K562 (cell line): ENCODE data around the gene TMEM184A. TPM values are rescaled to one million over a fixed set of nuclear protein-coding genes. Genes with fewer than 3 reads are reported as not detected.

ENCODE experiments used
- ARID1B ChIP-seq: fragments of 450-650 bp; IDR thresholded peaks from 2 replicates; pipeline ENCODE4 v1.6.1; 2016; ENCODE audit warnings: antibody characterized with exemption, mild to moderate bottlenecking, inconsistent platforms
- BDP1 ChIP-seq: IDR thresholded peaks from 3 replicates; pipeline ENCODE4 v1.6.1; 2011; ENCODE audit not compliant: insufficient read length, insufficient read depth
- BRD4 ChIP-seq: fragments of 200-600 bp; sonication (generic); IDR thresholded peaks from 2 replicates; pipeline ENCODE4 v1.6.1; 2017; ENCODE audit warnings: inconsistent platforms
- DDX20 ChIP-seq: fragments of 450-650 bp; IDR thresholded peaks from 2 replicates; pipeline ENCODE4 v1.6.1; 2016; ENCODE audit warnings: missing genetic modification characterization, low read depth, mild to moderate bottlenecking, missing compliant biosample characterization, moderate library complexity
- DMBX1 ChIP-seq: fragments of 250-450 bp; sonication (Bioruptor Pico); IDR thresholded peaks from 2 replicates; pipeline ENCODE4 v1.8.0; 2022; ENCODE audit warnings: inconsistent platforms, mild to moderate bottlenecking, moderate library complexity, borderline replicate concordance
- HEY1 ChIP-seq: fragments of 250-450 bp; sonication (Bioruptor Pico); IDR thresholded peaks from 2 replicates; pipeline ENCODE4 v1.5.0; 2020; ENCODE audit warnings: mild to moderate bottlenecking, moderate library complexity, borderline replicate concordance
- KLF10 ChIP-seq: fragments of 250-450 bp; sonication (Bioruptor Pico); IDR thresholded peaks from 2 replicates; pipeline ENCODE4 v1.6.1; 2021; ENCODE audit warnings: matching md5 sums
- PHB ChIP-seq: fragments of 250-450 bp; sonication (Bioruptor Pico); IDR thresholded peaks from 2 replicates; pipeline ENCODE4 v1.5.0; 2021
- POLR3G ChIP-seq: IDR thresholded peaks from 2 replicates; pipeline ENCODE4 v1.6.1; 2011; ENCODE audit not compliant: insufficient read length, insufficient replicate concordance; ENCODE audit errors: extremely low read depth
- PTRF ChIP-seq: fragments of 450-650 bp; IDR thresholded peaks from 2 replicates; pipeline ENCODE4 v1.6.1; 2016; ENCODE audit warnings: mild to moderate bottlenecking, missing genetic modification characterization, missing compliant biosample characterization
- SMAD1 ChIP-seq: fragments of 150-350 bp; IDR thresholded peaks from 2 replicates; pipeline ENCODE4 v1.6.1; 2014; ENCODE audit warnings: low read length, low read depth; ENCODE audit not compliant: partially characterized antibody
- SNIP1 ChIP-seq: fragments of 450-650 bp; IDR thresholded peaks from 2 replicates; pipeline ENCODE4 v1.7.1; 2017; ENCODE audit warnings: low read depth, mild to moderate bottlenecking
- SRSF1 ChIP-seq: fragments of 200-400 bp; formaldehyde crosslinking; IDR thresholded peaks from 2 replicates; pipeline ENCODE4 v1.6.1; 2017; ENCODE audit warnings: mild to moderate bottlenecking, low read depth, low read length, moderate library complexity
- ZBTB8A ChIP-seq: fragments of 450-650 bp; IDR thresholded peaks from 2 replicates; pipeline ENCODE4 v1.6.1; 2018; ENCODE audit warnings: mild to moderate bottlenecking, moderate library complexity; ENCODE audit not compliant: partially characterized antibody
- ZFP36 ChIP-seq: fragments of 150-350 bp; IDR thresholded peaks from 2 replicates; pipeline ENCODE4 v1.6.1; 2018; ENCODE audit warnings: low read length, low read depth; ENCODE audit not compliant: partially characterized antibody
- ZNF212 ChIP-seq: fragments of 450-650 bp; formaldehyde crosslinking; IDR thresholded peaks from 2 replicates; pipeline ENCODE4 v1.4.0; 2020; ENCODE audit warnings: mild to moderate bottlenecking
- polyA plus RNA-seq, 8 experiments: library from polyadenylated mRNA; depleted of rRNA in 4 of 8; stranded (reverse) in 5 of 8; unstranded in 3 of 8; fragments of >200 nt; fragmentation: Nextera tagmentation in 2 of 8; fragmentation: Illumina TruSeq in 1 of 8; extraction: Ambion mirVana in 2 of 8; extraction: Trizol in 1 of 8; gene quantifications; 2 replicates each; pipeline versions ENCODE4 v1.2.1 to v1.2.3, GENCODE V29; 2011 to 2014; ENCODE audit warnings: inconsistent platforms in 1 of 8, missing spikeins in 1 of 8
- total RNA-seq, 7 experiments: library from RNA; depleted of rRNA in 6 of 7; stranded (reverse); fragments of >200 nt in 6 of 7; fragmentation: Illumina TruSeq in 2 of 7; extraction: Trizol in 2 of 7; gene quantifications; 2 replicates each; pipeline versions ENCODE4 v1.2.1 to v1.2.3, GENCODE V29; 2011 to 2021; ENCODE audit warnings: low replicate concordance in 1 of 7
- TF ChIP-seq, protein P1 (sequence below): fragments of 450-650 bp; IDR thresholded peaks from 2 replicates; pipeline ENCODE4 v1.6.1; 2016; ENCODE audit warnings: mild to moderate bottlenecking
- TF ChIP-seq, protein P2 (sequence below): sonication (generic); formaldehyde crosslinking; IDR thresholded peaks from 2 replicates; pipeline ENCODE4 v1.8.0; 2023; ENCODE audit warnings: missing genetic modification reagents, mild to moderate bottlenecking, borderline replicate concordance
- TF ChIP-seq, protein P3 (sequence below): fragments of 450-650 bp; IDR thresholded peaks from 2 replicates; pipeline ENCODE4 v1.7.0; 2016; ENCODE audit warnings: borderline replicate concordance

Gene TMEM184A
- total and polyA plus RNA-seq, 9 of the 15 experiments (the other 6 are each of a cell fraction or from before 2014, with no cell fraction given), result 0.10 to 0.18 (median 0.11) TPM; not detected in 6

DNA sequence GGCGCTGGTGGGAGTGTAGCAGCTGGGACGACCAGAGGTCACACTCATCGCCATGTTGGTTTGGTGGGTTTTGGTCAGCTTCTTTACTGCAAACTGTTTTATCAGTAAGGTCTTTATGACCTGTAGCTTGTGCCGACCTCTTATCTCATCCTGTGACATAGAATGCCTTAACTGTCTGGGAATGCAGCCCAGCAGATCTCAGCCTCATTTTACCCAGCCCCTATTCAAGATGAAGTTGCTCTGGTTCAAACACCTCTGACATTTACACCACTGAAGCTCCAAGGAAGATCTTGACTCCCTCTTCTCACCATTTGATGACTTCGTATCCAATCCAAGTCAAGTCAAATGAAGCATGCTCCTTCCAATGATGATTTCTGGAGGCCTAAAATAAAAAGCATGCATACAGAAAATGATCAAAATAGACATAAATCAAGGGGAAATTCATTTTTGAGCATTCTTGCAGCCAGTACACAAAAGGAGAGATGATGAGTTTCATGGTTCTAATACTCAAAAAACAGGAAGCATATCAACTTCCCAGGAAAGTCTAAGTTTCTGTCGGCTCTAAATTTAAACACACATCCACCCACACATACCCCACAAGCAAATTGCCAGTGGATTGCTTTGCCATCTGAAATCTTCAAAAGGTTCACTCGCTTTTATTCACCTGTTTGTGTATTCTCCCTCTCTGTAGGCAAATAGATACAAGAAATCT lies 16.3 kb upstream of the TMEM184A start (continued):
- TF ChIP-seq DMBX1, result peak; percentile 79
- TF ChIP-seq ZFP36, result peak; percentile 50
- TF ChIP-seq PTRF (tag), result 0 out of 2 replicates have a peak, but pooled peaks have one; percentile 35
- no peak for TF ChIP-seq ZBTB8A
- no peak for TF ChIP-seq SMAD1
- no peak for TF ChIP-seq BDP1
- no peak for TF ChIP-seq ARID1B
- TF ChIP-seq, protein P1, sequence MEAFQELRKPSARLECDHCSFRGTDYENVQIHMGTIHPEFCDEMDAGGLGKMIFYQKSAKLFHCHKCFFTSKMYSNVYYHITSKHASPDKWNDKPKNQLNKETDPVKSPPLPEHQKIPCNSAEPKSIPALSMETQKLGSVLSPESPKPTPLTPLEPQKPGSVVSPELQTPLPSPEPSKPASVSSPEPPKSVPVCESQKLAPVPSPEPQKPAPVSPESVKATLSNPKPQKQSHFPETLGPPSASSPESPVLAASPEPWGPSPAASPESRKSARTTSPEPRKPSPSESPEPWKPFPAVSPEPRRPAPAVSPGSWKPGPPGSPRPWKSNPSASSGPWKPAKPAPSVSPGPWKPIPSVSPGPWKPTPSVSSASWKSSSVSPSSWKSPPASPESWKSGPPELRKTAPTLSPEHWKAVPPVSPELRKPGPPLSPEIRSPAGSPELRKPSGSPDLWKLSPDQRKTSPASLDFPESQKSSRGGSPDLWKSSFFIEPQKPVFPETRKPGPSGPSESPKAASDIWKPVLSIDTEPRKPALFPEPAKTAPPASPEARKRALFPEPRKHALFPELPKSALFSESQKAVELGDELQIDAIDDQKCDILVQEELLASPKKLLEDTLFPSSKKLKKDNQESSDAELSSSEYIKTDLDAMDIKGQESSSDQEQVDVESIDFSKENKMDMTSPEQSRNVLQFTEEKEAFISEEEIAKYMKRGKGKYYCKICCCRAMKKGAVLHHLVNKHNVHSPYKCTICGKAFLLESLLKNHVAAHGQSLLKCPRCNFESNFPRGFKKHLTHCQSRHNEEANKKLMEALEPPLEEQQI, result no peak
- TF ChIP-seq, protein P2, sequence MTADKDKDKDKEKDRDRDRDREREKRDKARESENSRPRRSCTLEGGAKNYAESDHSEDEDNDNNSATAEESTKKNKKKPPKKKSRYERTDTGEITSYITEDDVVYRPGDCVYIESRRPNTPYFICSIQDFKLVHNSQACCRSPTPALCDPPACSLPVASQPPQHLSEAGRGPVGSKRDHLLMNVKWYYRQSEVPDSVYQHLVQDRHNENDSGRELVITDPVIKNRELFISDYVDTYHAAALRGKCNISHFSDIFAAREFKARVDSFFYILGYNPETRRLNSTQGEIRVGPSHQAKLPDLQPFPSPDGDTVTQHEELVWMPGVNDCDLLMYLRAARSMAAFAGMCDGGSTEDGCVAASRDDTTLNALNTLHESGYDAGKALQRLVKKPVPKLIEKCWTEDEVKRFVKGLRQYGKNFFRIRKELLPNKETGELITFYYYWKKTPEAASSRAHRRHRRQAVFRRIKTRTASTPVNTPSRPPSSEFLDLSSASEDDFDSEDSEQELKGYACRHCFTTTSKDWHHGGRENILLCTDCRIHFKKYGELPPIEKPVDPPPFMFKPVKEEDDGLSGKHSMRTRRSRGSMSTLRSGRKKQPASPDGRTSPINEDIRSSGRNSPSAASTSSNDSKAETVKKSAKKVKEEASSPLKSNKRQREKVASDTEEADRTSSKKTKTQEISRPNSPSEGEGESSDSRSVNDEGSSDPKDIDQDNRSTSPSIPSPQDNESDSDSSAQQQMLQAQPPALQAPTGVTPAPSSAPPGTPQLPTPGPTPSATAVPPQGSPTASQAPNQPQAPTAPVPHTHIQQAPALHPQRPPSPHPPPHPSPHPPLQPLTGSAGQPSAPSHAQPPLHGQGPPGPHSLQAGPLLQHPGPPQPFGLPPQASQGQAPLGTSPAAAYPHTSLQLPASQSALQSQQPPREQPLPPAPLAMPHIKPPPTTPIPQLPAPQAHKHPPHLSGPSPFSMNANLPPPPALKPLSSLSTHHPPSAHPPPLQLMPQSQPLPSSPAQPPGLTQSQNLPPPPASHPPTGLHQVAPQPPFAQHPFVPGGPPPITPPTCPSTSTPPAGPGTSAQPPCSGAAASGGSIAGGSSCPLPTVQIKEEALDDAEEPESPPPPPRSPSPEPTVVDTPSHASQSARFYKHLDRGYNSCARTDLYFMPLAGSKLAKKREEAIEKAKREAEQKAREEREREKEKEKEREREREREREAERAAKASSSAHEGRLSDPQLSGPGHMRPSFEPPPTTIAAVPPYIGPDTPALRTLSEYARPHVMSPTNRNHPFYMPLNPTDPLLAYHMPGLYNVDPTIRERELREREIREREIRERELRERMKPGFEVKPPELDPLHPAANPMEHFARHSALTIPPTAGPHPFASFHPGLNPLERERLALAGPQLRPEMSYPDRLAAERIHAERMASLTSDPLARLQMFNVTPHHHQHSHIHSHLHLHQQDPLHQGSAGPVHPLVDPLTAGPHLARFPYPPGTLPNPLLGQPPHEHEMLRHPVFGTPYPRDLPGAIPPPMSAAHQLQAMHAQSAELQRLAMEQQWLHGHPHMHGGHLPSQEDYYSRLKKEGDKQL (CRISPR knock-in tag), result no peak
- TF ChIP-seq DDX20 (tag), result 0 out of 2 replicates have a peak, but pooled peaks have one; percentile 23
- TF ChIP-seq SRSF1, result no peak
- TF ChIP-seq SNIP1, result no peak
- TF ChIP-seq HEY1 (CRISPR knock-in tag), result 0 out of 2 replicates have a peak, but pooled peaks have one; percentile 56
- TF ChIP-seq, protein P3, sequence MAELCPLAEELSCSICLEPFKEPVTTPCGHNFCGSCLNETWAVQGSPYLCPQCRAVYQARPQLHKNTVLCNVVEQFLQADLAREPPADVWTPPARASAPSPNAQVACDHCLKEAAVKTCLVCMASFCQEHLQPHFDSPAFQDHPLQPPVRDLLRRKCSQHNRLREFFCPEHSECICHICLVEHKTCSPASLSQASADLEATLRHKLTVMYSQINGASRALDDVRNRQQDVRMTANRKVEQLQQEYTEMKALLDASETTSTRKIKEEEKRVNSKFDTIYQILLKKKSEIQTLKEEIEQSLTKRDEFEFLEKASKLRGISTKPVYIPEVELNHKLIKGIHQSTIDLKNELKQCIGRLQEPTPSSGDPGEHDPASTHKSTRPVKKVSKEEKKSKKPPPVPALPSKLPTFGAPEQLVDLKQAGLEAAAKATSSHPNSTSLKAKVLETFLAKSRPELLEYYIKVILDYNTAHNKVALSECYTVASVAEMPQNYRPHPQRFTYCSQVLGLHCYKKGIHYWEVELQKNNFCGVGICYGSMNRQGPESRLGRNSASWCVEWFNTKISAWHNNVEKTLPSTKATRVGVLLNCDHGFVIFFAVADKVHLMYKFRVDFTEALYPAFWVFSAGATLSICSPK, result no peak
- no peak for TF ChIP-seq BRD4
- no peak for TF ChIP-seq ZNF212
- TF ChIP-seq PHB (CRISPR knock-in tag), result no peak
- TF ChIP-seq KLF10 (CRISPR knock-in tag), result no peak
- no peak for TF ChIP-seq POLR3G
